Thyroid gland (tissue), 4 donors: ENCODE measurements around the gene DDIT3.

Source experiments
- POLR2A ChIP-seq, 2 donors: fragments of 450-650 bp; IDR thresholded peaks; one replicate each; pipeline ENCODE4 v1.6.1; 2017; ENCODE audit warnings: antibody characterized with exemption in 2 of 2, mild to moderate bottlenecking in 2 of 2, moderate library complexity in 1 of 2
- TF ChIP-seq, protein P1 (sequence below), 6 experiments: fragments of 200-600 bp in 3 of 6; fragments of 450-650 bp in 3 of 6; sonication (generic) in 3 of 6; IDR thresholded peaks; one replicate each; pipeline ENCODE4 v1.5.1; 2016 to 2019; ENCODE audit warnings: antibody characterized with exemption in 6 of 6, mild to moderate bottlenecking in 2 of 6, inconsistent platforms in 1 of 6, moderate library complexity in 1 of 6

DNA sequence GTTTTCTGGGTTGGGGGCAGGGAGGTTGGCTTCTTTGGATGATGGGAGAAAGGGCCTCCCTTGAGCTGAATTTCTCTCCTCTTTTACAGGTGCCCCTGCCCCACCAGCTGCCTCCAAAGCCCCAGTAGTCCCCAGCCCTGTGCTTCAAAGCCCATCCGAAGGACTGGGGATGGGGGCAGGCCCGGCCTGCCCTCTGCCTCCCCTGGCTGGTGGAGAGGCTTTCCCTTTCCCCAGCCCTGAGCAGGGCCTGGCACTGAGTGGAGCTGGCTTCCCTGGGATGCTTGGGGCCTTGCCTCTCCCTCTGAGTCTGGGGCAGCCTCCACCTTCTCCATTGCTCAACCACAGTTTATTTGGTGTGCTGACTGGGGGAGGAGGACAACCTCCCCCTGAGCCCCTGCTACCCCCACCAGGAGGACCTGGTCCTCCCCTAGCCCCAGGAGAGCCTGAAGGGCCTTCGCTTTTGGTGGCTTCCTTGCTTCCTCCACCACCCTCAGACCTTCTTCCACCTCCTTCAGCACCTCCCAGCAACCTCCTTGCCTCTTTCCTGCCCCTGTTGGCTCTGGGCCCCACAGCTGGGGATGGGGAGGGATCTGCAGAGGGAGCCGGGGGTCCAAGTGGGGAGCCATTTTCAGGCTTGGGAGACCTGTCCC, 6.3 kb upstream of the DDIT3 start:
- TF ChIP-seq, protein P1, sequence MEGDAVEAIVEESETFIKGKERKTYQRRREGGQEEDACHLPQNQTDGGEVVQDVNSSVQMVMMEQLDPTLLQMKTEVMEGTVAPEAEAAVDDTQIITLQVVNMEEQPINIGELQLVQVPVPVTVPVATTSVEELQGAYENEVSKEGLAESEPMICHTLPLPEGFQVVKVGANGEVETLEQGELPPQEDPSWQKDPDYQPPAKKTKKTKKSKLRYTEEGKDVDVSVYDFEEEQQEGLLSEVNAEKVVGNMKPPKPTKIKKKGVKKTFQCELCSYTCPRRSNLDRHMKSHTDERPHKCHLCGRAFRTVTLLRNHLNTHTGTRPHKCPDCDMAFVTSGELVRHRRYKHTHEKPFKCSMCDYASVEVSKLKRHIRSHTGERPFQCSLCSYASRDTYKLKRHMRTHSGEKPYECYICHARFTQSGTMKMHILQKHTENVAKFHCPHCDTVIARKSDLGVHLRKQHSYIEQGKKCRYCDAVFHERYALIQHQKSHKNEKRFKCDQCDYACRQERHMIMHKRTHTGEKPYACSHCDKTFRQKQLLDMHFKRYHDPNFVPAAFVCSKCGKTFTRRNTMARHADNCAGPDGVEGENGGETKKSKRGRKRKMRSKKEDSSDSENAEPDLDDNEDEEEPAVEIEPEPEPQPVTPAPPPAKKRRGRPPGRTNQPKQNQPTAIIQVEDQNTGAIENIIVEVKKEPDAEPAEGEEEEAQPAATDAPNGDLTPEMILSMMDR (IDR thresholded peaks at IDR 0.05) = no peak
- no peak for TF ChIP-seq POLR2A (IDR thresholded peaks at IDR 0.05)
